NCI-H2196 treated with DMSO at 0.1 percent for 48 hours (cell line): Measurements from ENCODE around the gene RS1.

Source experiments
- DNase-seq: peaks from one replicate; lab custom pipeline; 2025; ENCODE audit not compliant: unreplicated experiment; lab: John Stamatoyannopoulos, UW

RS1 gene

GRCh38 chrX:18668071-18668835, 3.7 kb downstream of the RS1 start:
- DNase-seq: no peak

DNA sequence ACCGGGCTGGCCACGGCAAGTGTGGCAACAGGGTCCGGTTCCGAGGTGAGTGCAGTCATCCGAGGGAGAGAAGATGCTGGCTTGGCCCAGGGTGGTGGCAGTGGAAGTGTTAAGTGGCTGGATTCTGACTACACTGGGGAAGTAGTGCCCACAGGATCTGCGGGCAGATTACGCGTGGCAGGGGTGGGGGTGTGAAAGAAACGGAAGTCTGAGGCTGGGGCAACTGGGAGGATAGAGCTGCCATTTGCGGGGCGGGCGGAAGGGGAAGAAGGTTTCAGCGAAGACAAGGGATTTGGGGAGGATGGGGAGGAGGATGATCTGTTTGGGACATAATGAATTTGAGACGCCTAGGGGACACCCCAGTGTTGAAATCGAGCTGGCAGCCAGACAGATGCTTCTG, 5.3 kb downstream of the RS1 start:
- DNase-seq: no peak

GRCh38 chrX:18664947-18665346, 7.0 kb downstream of the RS1 start:
- no peak for DNase-seq

- no peak for DNase-seq
These were observed 10.6 kb downstream of the RS1 start for GRCh38 chrX:18661273-18661672.

DNA sequence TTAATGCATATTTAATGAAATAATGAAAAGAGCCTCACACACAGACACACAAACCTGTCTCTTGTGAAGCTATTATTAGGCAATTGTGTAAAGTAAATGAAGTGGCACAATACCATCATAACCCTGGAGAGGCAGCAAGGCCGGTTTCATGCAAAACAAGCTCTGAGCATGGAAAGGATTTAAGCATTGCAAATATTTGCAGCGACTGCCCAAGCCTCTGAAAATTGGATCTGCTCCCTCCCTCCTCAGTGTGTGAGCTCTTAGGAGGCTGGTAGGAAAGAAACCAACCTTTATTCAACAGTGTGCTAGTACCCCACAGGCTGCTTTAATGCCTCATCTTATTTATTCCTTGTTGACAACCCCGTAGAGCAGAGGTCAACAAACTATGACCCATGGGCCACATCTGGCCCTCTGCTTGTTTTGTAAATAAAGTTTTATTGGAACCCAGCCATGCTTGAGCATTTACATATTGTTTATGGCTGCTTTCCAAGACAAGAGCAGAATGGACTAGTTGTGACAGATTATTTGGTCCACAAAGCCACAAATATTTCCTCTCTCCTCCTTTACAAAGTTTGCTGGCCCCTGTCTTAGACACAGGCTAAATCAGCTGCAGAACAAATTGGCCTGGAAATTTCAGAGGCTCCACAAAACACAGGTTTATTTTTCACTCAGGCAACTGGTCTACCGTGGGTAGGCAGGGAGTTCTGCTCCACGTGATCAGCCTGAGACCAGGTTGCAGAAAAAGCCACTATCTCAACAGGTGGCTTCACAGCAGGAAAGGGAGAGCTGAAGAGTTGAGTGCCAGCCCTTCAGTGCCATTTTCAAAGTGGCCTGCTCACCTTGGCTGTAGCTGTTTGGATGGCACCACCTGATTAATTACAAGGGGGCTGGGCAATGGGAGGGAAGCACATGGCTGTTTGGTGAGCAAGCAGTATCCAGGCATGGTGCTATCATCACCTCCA, 16.8 kb downstream of the RS1 start:
- DNase-seq: peak; percentile 12

GRCh38 chrX:18652636-18653035, 19.3 kb downstream of the RS1 start:
- no peak for DNase-seq

DNA sequence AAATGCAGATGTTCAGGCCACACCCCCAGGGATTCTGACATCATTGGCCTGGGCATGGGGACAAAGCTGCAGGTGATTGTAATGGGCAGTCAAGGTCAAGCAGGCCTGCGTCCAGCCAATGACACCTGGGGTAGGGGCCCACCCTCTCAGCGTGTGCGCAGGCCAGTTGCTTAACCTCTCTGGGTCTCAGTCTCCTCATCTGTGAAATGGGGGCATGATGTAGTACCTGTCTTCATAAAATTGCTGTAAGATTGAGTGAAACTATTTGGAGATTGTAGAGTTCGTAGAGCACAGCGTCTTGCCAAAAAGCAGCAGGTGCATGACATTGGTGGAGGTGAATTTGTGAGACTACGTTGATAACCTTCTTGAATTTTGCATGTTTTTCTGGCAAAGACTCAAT, 21.2 kb downstream of the RS1 start:
- DNase-seq: no peak

GRCh38 chrX:18649498-18649951, 22.4 kb downstream of the RS1 start:
- DNase-seq: no peak

GRCh38 chrX:18647621-18648020, 24.3 kb downstream of the RS1 start:
- DNase-seq: no peak

GRCh38 chrX:18643853-18644252, 28.1 kb downstream of the RS1 start:
- DNase-seq: no peak

DNA sequence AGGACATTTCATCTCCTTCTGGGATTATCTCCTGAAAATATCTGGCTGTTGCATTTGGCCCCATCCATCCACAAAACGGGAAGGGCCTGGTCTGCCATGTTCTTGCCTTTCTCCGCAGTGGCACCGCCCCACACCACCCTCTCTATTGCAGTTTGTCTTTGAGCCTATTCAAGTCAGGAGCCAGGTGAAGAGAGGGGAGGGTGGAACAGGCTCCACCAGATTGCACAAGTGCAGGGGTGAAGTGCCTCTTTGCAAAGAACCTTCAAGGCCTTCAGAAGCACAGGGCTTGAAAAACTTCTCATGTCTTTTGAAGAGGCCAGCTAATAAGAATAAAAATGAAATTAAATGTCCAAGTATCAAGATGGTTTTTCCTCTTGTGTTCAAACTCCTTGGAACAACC, 28.7 kb downstream of the RS1 start:
- DNase-seq: no peak

DNA sequence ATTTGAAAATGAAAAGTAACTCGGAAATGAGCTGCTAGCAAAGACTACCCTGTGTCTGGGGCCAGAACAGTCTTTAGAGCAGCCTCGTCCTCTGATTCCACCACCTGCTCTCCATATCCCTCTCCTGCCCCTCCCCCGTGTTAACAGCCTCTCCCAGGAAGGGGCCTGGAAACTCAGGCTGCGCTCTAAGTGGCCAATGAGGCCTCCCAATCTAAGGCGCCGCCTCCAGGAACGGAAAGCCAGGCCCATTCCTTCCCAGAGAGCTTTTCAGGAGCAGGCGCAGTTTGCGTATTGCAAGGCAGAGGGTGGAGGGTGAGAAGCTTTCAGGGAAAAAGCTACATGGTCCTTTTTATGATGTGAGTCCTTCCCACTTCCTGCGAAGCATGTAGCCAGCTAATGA, 31.2 kb downstream of the RS1 start:
- DNase-seq: no peak

DNA sequence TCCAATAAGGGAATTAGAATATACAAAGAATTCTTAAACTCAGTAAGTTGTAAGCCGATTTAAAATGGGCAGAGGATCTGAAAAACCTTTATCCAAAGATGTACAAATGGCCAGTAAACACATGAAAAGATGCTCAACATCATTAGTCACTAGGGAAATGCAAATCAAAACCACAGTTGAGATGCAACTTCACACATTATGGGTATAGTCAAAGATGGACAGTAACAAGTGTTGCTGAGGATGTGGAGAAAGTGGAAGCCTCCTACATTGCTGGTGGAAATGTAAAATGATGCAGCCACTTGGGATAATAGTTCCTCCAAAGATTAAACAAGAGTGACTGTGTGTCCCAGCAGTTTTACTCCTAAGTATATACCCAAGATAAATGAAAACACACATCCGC, 32.6 kb downstream of the RS1 start:
- no peak for DNase-seq

- DNase-seq: no peak
These were observed 33.5 kb downstream of the RS1 start for GRCh38 chrX:18638398-18638797.

GRCh38 chrX:18630934-18631333, 41.0 kb downstream of the RS1 start:
- DNase-seq: no peak

DNA sequence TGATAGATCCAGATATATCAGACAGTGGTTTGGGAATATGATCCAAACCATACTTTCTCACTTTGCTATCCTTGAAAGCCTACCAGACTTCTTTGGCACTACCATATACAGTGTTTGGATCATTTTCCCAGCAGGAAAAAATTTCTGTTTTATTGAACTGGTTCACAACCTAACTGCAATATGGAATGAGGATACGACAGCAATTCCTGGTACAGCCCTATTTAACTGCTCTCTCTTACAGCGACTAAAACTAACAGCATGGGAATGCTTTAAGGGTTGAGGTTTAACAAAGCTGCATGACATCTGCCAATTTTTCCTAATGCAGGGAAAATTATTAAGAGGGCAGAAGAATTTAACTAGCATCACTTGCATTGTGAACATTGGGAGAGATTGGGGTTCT, 47.3 kb downstream of the RS1 start:
- no peak for DNase-seq

GRCh38 chrX:18620349-18620748, 51.6 kb downstream of the RS1 start:
- DNase-seq: no peak

- no peak for DNase-seq
These were observed 52.6 kb downstream of the RS1 start for GRCh38 chrX:18619288-18619687.

DNA sequence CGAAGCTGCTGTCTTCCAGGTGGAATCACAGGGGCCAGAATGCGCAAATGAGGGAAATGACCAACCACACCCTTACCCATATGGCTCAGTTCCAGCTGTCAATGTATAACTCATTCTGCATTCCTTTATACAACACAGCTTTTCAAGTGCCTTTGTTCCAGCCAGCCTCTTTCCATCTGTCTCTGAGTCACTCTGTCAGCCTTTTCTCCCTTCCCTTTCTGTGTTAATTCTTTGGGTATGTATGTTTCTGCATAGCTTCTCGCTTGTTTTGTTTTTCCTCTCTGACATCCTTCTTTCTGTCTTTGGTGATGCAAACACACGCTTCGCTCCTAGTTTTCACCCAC, 54.5 kb downstream of the RS1 start:
- DNase-seq: no peak

DNA sequence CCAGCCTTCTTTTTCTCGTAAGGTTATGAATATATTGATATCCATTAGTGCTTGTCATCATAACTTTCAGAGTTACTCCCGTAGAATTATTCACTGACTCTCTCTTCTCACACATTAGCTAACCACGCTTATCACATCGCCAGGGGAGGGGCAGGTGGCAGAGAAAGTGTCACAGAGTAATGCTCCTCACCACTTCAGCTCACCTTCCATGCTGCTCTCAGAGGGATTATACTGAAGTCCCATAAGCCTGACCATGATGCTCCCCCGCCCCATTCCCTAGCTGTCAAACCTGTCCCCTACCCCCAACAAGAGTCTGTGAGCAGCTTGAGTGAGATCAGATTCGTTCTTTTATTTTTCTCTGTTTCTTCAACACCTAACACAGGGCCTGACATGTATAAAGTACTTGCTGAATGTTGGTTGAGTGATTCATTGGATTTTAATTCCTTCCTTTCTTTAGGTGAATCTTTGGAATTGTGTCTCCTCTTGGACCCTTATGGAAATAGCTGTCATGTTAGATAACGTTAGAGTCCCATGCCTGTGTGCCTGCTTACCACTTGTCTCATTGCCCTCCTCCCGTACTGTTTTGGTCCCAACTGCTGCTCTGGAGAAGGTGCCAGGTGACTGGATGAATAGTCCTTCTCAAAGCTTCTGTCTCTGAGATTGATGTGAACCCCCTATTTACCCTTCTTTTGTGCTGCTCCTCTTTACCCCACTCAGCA, 55.1 kb downstream of the RS1 start:
- DNase-seq: no peak

DNA sequence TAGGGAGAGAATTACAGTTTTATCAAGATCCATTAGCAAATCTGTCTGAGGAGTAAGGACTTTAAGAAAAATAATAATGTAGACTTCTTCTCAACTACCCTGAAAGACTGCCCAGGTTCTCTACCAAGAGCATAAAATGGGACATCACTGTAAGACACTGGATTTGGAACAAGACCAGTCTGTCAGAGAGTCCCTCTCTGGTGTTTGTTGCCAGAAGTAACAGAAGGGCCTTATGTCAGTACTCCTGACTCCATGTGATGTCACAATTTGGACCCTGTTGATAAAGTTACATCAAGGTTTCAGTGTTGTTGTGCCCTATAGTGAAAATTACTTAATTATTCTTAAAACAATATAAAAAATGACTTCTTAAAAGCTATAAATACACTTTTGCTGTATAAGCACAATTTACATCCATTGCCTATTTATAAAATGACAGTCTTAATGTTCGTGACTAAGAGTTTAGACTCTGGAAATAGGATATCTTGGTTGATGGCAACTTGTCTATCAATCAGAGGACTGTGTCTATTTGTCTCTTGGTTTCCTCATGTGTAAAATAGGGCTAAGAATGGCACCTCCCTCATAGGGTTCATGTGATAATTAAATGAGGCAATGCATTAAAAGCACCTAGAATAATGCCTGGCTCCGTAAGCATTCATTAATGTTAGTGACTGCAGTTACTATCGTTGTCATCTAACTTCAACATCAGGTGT, 57.8 kb downstream of the RS1 start:
- DNase-seq: no peak
